Endometrium (tissue), 2 donors: ENCODE data around the gene CNTD1.
"Not testable (repeated sequence)": the region's sequence is repeated elsewhere in the genome, so short reads cannot be mapped to it uniquely, and the experiment has no call there.

Experiments used
- FAIRE-seq: peaks from 2 replicates; lab custom pipeline; 2012; peaks lifted over from hg19 to GRCh38; lab: Jason Lieb, UNC
- donor health status: control.
- donor health status: control.

CNTD1 gene

GRCh38 chr17:42846594-42847280, 48.1 kb downstream of the CNTD1 start:
- no peak for FAIRE-seq

- FAIRE-seq, result no peak
These were observed 49.4 kb downstream of the CNTD1 start for GRCh38 chr17:42848093-42848492.

- FAIRE-seq, result no peak
These were observed 50.4 kb downstream of the CNTD1 start for GRCh38 chr17:42849031-42849430.

GRCh38 chr17:42849451-42850181, 51.0 kb downstream of the CNTD1 start:
- no peak for FAIRE-seq

- FAIRE-seq, result no peak
These were observed 52.3 kb downstream of the CNTD1 start, which contains the start of gene AOC3 for GRCh38 chr17:42850954-42851353. TSS of gene AOC3 (plus strand) at chr17:42851199. CDS start at chr17:42851344, 145 bp downstream.

- FAIRE-seq, result not testable (repeated sequence)
These were observed 52.9 kb downstream of the CNTD1 start for GRCh38 chr17:42851371-42852240.

GRCh38 chr17:42852351-42852750, 53.7 kb downstream of the CNTD1 start:
- FAIRE-seq, result no peak

- FAIRE-seq, result no peak
These were observed 54.3 kb downstream of the CNTD1 start for GRCh38 chr17:42853004-42853403.

GRCh38 chr17:42853597-42853967, 54.9 kb downstream of the CNTD1 start:
- no peak for FAIRE-seq

- no peak for FAIRE-seq
These were observed 55.5 kb downstream of the CNTD1 start for GRCh38 chr17:42853968-42854790.

- FAIRE-seq, result no peak
These were observed 56.5 kb downstream of the CNTD1 start for GRCh38 chr17:42855048-42855596.

GRCh38 chr17:42856093-42856492, 57.4 kb downstream of the CNTD1 start:
- FAIRE-seq, result not testable (repeated sequence)

- FAIRE-seq, result not testable (repeated sequence)
These were observed 57.9 kb downstream of the CNTD1 start for GRCh38 chr17:42856516-42856915.

- FAIRE-seq, result no peak
These were observed 58.7 kb downstream of the CNTD1 start for GRCh38 chr17:42857389-42857788.
